ENCODE measurements around the gene CHD9NB. TPM values are rescaled to one million over a fixed set of nuclear protein-coding genes. Genes with fewer than 3 reads are reported as not detected.

CHD9NB gene
- 1.4 TPM for total RNA-seq

DNA sequence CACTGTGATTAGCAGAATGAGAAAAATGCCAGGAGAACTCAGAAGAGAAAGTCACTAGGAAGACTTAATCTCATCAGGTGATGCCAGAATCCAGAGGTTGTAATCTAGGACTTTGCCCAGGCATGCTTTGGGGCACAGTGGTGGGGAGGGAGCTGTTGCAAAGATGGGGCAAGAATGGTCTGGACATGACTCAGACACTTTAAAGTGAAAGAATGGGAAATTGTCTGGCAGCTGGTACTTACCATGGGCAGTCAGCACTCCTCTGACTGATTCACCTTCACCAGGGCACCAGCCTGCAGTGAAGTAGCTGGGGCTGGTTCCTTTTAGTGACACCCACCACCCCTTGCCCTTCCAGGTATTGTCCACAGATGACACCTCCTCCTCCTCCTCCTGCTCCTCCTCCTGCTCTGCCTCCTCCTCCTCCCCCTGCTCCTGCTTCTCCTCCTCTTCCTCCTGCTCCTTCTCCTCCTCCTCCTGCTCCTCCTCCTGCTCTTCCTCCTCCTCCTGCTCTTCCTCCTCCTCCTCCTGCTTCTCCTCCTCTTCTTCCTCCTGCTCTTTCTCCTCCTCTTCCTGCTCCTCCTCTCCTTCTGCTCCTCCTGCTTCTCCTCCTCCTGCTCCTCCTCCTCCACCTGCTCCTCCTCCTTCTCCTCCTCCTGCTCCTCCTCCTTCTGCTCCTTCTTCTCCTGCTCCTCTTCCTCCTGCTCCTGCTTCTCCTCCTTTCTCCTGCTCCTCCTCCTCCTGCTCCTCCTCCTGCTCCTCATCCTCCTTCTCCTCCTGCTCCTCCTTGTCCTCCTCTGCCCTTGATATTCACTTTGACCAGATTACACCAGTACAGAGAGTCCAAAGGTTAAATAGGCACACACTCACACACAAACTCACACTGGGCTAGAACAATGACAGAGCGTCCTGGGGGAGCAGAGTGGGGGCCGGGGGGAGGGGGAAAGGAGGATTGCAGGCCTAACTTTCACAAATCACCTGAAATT, at the start of gene CHD9NB:
Gene CHD9NB (minus strand): TSS at position 379 of the 983 bp plus-strand sequence. CDS start 8,739 bp downstream, outside the sequence.
- DNase-seq, result peak; percentile 30

GRCh38 chr16:53100889-53101288, 48.2 kb upstream of the CHD9NB start:
- DNase-seq, result no peak

- DNase-seq, result no peak
Observed at GRCh38 chr16:53100131-53100748, 47.5 kb upstream of the CHD9NB start.

DNA sequence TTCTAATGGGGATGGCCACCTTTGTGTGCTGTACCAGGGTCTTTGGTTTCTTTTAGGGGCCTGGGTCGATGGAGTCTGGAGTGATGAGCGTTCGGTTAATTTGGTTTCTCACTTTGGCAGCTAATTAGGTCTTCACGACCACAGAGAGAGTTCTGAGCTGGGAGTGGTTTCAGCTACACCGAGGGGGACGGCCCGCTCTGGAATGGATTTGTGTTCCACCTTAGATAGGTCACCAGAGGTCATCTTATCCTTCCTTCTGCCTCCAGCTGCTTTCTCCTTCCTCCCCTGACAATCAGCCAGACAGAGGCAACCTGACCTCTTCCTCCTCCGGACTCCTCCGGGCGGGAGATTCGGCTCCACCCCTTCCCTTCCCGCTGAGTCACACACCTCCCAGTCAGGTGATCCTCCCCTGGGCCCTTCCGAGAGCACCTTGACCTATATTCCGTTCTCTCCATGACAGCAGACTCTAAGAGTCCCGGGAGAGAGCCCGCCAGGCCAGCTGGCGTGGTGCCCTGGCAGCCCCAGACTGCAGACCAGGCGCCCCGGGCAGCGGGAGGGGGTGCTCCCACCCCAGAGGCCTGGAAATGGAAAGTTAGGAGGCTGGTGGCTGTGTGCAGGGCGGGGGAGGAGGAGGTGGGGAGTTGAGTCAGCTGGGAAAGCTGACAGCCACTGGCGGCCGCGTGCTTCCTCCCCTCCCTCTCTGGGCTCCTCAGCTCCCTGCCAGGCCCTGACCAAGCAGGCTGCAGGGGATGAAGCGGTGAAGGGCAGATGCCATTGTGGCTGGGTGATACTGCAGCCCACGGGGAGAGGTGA, 46.8 kb upstream of the CHD9NB start:
- peak; percentile 94 for DNase-seq

DNA sequence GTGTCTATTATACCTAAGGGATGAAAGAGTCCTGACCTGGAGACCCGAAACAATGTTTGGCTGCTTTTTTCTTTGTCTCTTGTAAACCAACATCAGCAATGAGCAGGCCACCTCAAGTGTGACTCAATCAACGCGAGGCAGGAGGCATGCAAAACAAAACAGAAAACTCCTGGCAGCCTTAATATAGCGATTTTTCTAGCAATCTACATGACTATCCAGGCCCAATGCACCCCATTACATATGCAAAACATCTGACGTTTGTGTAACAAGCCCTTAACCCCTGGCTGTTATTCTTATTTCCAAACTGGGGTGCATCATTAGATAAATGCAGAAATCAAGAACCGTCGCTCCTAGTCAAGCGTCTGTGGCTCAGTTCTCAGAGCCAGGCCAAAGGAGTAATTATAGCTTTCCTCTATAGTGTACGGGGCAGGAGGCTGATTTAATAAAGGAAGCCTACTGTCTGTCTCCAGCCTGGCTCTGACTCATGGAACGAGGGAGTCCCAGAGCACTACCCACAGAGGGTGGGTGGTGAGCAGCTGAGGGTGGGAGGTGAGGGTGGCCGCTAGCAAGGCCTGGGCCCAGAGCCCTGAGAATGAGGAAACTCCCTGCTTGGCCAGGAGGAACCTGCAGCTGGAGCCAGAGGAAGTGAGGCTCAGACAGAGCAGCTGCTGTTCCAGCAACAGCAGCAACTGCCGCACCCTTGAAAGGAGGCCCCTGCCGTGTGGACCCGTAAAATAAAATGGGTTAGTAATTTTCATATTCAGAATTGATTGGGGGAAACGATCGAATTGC, 46.0 kb upstream of the CHD9NB start:
- DNase-seq, result peak; percentile 96

- DNase-seq, result no peak
Observed at GRCh38 chr16:53097190-53097589, 44.5 kb upstream of the CHD9NB start.

- DNase-seq, result peak; percentile 40
Observed at GRCh38 chr16:53094013-53094630, 41.4 kb upstream of the CHD9NB start.

GRCh38 chr16:53093162-53093744, 40.6 kb upstream of the CHD9NB start:
- DNase-seq, result no peak

- DNase-seq, result no peak
Observed at GRCh38 chr16:53092284-53092683, 39.6 kb upstream of the CHD9NB start.

DNA sequence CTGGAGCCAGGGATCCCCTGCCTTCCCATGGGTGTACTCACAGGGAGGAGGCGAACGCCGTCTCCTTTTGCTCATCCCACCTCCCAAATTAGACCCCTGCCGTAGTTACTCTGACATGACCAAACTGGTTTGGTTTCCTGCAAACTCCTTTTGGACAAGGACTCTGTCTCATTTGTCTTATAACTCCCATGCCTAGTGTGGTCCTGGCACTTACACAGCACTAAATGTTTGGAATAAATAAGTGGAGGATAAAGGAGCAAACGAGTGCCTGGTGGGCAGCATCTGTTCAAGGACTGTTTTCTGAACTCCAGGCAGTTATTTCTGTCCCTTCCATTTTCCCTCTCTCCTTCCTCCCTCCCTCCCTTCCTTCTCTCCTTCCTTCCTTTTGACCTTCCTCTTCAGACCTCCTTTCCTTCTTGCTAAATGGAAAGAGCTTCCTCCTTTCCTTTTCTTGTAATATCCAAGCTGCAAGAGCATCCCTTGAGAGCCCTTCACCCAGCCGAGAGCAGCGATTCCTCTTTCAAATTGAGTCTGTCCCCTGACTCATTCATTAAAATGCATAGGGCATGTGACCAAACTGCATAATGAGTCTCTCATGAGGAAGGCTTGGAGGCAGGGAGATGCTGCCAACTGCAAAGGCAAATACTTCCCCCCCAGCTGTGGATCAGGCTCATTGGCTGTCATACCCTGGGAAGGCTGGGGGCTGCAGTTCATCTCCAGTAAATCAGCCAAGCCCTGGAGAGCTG, 38.9 kb upstream of the CHD9NB start:
- peak; percentile 96 for DNase-seq

DNA sequence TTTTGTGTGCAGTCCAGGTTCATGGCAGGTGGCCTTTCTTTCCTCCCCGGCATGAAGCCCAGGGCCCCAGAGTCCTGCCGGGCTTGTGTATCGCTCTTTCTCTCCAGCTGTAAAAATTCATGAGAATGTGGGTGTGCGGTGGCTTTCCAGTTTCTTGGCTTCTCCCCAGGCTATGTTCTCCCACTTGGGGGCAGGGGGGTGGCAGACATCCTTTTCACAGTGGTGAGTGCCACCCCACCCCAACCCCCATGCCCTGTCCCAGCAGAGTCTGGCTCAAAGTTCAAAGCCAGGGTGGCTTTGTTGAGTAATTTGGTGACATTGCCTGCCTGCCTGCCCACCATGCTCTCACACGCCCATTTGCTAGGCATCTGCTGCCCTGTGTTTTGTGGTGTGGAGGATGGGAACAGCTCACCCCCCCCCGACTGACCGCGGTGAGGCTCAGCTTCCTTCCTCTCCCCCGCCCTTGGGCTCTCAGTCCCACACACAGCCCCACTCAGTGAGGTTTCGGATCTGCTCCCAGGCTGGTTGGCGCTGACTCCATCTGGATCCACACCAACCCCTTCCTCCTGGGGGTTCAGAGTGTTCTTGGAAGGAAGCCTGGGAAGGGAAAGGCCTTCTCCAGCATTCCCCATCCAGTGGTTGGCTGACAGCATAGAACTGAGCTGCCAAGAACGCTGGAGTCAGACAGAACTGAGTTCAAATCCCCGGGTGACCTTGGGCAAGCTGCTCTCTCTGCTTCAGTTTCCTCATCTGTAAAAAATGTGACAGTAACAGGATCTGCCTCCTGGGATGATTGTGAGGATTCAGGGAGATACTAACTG, 38.1 kb upstream of the CHD9NB start:
- peak; percentile 99 for DNase-seq

DNA sequence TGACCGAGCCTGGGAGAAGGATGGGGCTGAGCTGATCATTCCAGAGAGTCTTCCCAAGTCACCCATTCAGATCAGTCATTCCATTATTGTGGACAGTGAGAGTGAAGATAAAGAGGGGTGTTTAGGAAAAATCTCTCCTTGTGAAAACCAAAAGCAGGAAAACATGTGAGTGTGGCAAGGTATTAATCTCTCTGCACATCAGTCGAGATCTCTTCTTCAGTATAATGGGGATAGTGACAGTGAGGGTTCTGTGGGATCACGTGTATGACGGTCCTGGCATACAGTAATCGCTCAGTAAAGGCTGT, 37.5 kb upstream of the CHD9NB start:
- DNase-seq, result no peak

GRCh38 chr16:53089434-53090285, 37.0 kb upstream of the CHD9NB start:
- peak; percentile 89 for DNase-seq

- peak; percentile 39 for DNase-seq
Observed at GRCh38 chr16:53087101-53087500, 34.4 kb upstream of the CHD9NB start.

DNA sequence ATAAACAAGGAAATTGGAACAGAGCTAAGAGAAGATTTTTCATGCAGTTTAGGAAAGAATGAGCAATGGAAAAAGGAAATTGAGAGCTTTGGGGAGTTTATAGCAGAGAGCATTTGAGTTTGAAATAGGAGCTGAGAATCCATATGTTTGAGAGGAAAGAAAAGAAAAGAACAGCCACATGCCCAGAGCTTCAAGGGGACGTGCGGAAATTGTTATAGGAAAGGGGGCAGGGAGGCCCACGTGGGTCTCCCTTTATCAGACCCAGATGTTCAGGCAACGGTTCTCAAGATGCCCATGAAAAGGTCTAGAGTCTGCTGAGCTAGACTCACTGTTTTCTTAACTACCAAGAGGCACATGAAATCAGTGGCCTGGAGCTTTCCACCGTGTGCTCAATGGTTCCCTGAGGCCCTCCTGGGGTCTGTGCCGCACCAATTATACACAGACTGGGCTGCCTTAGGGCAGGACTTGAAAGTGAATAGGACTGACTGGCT, 33.3 kb upstream of the CHD9NB start:
- peak; percentile 93 for DNase-seq

- DNase-seq, result peak; percentile 58
Observed at GRCh38 chr16:53085369-53085843, 32.7 kb upstream of the CHD9NB start.

DNA sequence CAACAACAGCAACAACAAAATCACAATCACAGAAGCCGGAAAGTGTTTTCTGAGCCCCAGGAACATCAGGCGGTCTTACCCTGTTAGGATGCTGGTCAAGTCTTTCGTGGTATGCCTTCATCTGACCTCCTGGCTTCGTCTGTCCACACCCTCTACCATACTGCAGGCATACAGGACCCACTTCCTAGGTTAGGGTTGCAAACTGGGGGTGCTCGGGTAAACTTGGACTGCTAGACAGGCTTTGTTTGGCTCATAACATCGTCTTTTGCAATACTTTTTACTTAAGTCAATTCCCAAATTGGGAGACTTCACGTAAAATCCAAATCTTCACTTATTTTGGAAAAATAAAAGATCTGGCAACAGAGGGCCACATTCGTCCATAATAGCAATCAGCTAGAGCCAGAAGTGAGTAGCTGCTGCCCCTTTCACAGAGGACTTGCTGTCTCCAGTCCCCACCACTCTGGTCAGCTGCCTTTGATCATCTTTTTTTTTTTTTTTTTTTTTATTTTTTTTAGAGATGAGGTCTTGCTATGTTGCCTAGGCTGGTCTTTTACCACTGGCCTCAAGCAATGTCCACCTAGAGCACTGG, 32.1 kb upstream of the CHD9NB start:
- DNase-seq, result no peak

DNA sequence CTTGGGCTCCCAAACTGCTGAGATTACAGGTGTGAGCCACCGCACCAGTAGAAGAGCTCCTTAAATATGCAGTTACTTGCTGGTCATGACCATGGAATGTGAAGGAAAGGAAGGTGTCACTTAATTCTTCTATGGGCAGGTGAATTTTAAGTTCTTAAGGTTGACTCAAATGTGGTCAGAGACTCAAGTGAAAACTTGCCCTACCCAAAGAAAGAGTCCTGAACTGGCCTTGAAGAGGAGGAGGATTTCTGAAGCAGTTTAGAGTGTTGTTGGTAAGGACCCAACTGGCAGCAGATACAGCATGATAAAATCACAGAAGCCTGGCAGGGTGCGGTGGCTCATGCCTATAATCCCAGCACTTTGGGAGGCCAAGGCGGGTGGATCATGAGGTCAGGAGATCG, 31.4 kb upstream of the CHD9NB start:
- no peak for DNase-seq
